SKM-1 treated with dmso at 0.1 percent for 144 hours (cell line): ENCODE measurements around the gene PARPBP.
"Not testable (repeated sequence)": the region's sequence is repeated elsewhere in the genome, so short reads cannot be mapped to it uniquely, and the experiment has no call there.

Source experiments
- DNase-seq: peaks from one replicate; lab custom pipeline; 2025; ENCODE audit not compliant: unreplicated experiment; lab: John Stamatoyannopoulos, UW

PARPBP gene

DNA sequence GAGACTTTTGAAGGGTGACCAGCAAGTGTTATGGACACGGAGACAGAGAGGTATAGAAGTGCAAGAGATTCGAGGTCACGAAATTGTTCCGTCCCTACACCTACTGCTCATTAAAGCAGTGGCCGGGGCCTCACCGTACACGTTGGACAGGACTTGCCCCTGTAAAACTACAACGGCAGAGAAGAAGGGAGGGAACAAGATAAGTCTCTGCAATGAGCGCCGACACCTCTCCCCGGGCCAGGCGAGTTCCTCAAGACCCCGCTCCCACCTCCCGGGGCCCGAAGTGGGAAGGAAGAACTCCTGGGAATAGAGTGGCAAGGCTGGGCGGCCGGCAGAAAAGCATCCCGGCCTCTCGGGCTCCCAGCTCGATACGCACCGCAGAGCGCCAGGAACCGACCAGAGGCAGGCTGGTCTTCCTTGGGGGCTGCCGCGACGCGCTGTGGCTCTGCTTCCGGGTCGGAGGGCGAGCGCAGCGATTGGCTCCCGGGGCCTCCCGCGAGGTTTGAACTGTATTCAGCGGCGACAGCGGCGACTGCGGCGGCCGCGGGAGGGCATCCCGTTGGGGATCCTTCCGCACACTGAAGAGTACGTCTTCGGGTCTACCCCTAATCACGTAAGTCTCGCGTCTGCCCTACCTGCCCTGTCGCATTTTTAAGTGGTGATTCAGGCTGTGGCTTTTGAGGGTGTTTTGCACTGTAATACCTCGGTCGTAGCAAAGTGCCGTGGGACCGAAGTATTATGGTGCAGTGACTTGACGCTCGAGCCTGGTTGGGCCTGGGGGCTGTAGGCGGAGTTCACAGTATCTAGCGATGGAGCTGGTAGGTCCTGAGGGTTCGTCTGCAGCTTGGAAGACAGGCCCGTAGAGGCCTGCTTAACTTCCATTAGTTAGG is at the start of gene PARPBP, which contains the start of gene NUP37:
Gene PARPBP, plus strand, starts transcription at position 510 of the 890 bp plus-strand sequence. CDS start 3,706 bp downstream, outside the sequence.
Gene NUP37, minus strand, starts transcription at position 441 of the 890 bp plus-strand sequence. CDS start 1,596 bp downstream, outside the sequence.
- DNase-seq: peak; percentile 47

DNA sequence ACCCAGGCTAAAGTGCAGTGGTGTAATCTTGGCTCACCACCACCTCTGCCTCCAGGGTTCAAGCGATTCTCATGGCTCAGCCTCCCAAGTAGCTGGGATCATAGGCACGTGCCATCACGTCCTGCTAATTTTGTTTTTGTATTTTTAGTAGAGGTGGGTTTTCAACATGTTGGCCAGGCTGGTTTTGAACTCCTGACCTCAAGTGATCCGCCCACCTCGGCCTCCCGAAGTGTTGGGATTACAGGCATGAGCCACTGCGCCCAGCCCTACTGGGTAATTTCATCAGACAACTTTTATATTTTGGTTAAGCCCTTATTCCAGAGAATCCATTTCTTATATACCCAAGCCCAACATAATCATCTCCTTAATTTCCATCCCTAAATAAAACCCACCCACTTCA is 47.9 kb upstream of the PARPBP start:
- DNase-seq: not testable (repeated sequence)

- DNase-seq: no peak
Observed at GRCh38 chr12:102080842-102081241, 39.1 kb upstream of the PARPBP start.

DNA sequence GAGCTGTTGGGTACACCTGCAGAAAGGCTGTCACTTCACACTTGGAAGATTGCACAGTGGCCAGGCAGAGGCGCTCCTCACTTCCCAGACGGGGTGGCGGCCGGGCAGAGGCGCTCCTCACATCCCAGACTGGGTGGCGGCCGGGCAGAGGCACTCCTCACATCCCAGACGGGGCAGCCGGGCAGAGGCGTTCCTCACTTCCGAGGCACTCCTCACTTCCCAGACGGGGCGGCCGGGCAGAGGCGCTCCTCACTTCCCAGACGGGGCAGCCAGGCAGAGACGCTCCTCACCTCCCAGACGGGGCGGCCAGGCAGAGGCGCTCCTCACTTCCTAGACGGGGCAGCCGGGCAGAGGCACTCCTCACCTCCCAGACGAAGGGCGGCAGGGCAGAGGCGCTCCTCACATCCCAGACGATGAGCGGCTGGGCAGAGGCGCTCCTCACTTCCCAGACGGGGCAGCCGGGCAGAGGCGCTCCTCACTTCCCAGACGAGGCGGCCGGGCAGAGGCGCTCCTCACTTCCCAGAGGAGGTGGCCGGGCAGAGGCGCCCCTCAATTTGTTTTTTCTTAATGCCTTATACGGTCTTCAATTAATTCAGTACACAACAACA is 30.7 kb upstream of the PARPBP start:
- not testable (repeated sequence) for DNase-seq

DNA sequence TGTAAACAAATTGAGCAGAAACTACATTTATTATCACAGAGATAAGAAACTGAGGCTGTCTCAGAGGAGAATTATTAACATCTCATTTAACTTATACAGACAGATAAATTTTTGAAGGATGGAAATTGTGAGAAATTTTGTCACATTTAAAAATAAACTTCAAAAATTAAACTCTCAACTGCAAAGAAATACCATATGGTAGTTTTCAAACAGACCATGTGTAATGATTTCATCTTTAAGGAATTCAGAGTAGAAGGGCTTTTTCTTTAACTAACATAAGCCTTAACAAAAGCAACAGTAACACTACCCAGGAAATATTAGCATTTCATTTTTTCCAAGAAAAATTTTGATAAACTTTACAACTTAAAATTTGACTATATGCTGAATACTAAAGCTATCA is 26.7 kb upstream of the PARPBP start:
- no peak for DNase-seq

DNA sequence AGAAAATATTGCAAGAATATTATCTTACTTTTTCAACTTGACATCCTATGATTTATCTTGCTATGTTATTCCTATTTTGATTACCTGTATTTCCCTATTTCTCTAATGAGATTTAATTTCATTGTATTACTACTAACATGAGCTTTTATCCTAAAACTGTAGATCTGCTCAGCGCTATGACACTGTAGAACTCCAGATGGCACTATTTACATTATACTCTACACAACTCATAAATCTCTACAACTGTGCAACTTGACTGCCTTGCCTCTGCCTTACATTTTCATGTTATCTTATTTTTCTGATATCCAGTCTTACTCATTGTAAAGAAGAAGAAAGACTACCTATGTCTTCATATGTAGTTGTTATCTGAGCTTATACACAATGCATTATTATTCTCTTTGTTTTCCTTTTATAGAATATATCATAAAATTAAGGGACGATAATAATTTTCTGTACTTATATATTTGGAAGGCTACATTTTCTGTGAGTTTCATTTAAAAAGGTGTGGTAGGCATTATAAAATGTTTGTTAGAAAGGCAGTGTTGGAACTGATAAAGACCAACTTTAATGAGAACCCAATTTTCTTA is 24.2 kb upstream of the PARPBP start:
- peak; percentile 4 for DNase-seq

DNA sequence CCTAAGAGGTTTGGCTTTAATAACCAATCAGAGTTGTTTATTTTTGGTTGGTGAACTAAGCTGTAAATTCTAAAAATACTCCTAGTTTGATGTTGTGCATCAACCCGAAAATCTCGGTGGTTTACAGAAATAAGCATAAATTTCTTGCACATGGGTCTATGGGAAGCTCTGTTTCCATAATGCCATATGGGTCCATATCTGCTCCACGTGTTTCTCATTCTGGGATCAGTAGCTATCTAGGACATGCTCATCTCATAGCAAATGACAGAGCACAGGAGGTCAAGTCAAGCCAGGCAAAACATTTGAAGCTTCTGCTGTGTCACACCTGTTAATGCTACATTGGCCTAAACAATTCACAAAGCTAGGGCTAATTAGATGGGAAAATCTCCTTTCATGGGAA is 23.1 kb upstream of the PARPBP start:
- DNase-seq: no peak

- DNase-seq: no peak
Observed at GRCh38 chr12:102106905-102107304, 13.1 kb upstream of the PARPBP start.

GRCh38 chr12:102107970-102108369 is 12.0 kb upstream of the PARPBP start:
- no peak for DNase-seq

- DNase-seq: no peak
Observed at GRCh38 chr12:102110782-102111181, 9.2 kb upstream of the PARPBP start.

- no peak for DNase-seq
Observed at GRCh38 chr12:102114212-102114611, 5.8 kb upstream of the PARPBP start.

DNA sequence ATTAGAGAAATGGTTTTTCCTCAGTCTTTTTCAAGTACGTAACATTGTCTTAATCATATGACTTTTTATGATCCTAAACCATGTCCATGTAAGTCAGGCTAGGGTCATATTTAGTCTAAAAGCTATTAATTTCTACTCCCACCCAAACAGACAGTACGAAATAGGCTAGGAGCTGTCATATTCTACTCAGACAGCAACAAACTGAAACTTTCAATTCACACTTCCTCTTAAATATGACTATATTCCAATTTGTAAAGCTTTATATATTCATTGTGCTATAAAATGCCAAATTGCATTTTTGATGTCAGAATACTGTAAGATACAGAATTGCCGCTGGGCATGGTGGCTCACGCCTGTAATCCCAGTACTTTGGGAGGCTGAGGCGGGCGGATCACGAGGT is 3.6 kb upstream of the PARPBP start:
- DNase-seq: no peak

- no peak for DNase-seq
Observed at GRCh38 chr12:102118874-102119273, 1.1 kb upstream of the PARPBP start.

DNA sequence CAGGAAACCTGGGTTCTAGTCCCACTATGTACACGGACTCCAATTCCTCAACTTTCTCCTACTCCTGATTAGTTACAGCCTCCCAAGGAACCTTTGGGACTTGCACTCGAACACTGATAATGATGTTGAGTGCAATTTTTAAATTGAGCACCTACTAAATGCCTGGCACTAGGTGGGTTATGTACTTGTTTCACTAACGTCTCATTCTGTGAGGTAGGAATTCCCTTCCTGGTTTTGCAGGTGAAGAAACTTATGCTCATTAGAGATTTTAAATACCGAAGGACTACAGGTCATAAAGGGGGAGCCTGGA is 536 bp downstream of the PARPBP start:
- no peak for DNase-seq

DNA sequence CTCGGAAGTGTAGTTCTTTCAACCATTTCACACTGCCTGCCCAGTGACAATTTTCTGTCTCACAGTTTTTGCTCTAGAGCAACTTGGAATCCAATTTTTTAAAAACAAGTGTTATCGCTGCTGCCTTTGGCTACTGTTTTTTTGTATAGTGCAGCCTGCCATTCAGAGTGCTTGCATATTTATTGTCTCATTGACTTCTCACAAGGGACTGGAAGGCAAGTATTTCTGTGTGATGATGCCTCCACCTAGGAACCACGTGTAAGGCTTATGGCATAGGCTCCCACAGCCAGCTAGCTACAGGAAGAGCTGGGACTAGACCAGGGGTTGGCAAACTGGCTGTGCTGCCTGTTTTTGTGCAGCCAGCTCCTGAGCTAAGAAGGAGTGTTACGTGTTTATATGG is 903 bp downstream of the PARPBP start:
- no peak for DNase-seq

DNA sequence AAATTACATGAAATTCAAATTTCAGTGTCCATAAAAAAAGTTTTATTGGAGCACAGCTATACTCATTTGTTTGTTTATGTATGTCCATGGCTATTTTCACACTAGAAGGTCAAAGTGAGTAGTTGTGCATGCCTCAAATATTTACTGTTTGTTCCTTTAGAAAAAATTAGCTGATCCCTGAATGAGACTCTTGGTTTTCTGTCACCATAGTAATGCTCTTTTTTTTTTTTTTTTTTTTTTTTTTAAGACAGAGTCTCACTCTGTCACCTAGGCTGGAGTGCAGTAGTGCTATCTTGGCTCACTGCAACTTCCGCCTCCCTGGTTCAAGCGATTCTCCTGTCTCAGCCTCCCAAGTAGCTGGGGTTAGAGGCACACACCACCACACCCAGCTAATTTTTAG is 1.3 kb downstream of the PARPBP start:
- DNase-seq: not testable (repeated sequence)

DNA sequence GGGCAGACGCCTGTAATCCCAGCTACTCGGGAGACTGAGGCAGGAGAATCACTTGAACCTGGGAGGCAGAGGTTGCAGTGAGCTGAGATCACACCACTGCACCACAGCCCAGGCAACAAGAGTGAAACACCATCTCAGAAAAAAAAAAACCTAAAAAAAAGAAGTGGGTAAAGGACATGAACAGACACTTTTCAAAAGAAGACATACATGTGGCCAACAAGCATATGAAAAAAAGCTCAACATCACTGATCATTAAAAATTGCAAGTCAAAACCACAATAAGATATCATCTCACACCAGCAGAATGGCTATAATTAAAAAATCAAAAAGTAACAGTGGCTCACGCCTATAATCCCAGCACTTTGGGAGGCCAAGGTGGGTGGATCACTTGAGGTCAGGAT is 10.7 kb downstream of the PARPBP start:
- not testable (repeated sequence) for DNase-seq

GRCh38 chr12:102131442-102131841 is 11.5 kb downstream of the PARPBP start:
- DNase-seq: not testable (repeated sequence)

GRCh38 chr12:102137619-102138018 is 17.6 kb downstream of the PARPBP start:
- not testable (repeated sequence) for DNase-seq

DNA sequence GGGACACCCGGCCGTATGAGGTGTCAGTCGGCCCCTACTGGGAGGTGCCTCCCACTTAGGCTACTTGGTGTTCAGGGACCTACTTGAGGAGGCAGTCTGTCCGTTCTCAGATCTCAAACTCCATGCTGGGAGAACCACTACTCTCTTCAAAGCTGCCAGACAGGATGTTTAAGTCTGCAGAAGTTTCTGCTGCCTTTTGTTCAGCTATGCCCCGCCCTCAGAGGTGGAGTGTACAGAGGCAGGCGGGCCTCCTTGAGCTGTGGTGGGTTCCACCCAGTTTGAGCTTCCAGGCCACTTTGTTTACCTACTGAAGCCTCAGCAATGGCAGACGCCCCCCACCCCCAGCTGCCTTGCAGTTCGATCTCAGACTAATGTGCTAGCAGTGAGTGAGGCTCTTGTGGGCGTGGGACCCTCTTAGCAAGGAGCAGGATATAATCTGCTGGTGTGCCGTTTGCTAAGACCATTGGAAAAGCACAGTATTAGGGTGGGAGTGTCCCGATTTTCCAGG is 22.9 kb downstream of the PARPBP start:
- DNase-seq: not testable (repeated sequence)

GRCh38 chr12:102144221-102144620 is 24.2 kb downstream of the PARPBP start:
- no peak for DNase-seq
